ENCODE measurements around the gene PAM.

DNA sequence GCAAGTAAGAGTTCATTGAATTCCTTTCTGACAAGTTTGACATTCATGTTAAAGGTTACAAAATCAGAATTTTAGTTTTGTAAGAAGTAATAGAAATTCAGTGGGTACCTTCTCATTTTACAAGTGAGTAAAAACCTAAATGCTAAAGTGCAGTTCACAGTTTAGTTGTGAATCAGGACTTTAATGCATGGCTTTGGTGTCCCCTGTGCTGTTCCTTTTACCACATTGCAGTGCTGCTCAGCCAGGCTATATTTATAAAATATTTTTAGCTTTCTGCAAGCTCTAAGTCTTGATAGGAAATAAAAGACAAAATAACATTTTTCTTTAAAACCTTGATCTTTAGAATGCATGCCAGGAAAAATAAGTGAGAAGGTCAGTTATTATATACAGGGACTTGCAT lies 26.3 kb downstream of the PAM start:
- TF ChIP-seq CTCF (IDR thresholded peaks at IDR 0.05) (no peak), POLR2A (IDR thresholded peaks at IDR 0.05) (no peak)

Data from transverse colon (tissue), 3 donors.